GM21447 (cell line): ENCODE data around the gene KLHL40.

Source experiments
- ATAC-seq: cut with Tn5 transposase; IDR thresholded peaks from one replicate; pipeline ENCODE4 v1.9.1; 2021; ENCODE audit not compliant: unreplicated experiment

KLHL40 gene

DNA sequence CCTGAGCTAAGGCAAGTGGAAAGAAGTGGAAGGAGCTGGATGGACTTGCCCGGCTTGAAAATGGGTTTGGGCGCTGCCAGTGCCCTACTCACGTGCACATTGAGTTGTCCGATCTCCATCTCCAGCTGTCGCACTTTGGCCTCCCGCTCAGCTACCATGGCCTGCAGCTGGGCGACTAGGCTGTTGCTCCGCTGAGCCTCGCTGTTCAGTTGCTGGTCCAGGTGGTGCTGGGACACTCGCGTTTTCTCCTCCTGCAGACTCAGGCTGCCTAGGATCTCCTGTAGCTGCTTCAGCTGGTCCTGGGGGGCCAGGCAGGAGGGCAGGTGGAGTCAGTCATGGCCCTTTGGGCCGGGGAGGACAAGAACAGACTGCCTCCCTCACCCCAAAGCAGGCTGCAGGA, 50.3 kb downstream of the KLHL40 start:
- ATAC-seq = no peak

DNA sequence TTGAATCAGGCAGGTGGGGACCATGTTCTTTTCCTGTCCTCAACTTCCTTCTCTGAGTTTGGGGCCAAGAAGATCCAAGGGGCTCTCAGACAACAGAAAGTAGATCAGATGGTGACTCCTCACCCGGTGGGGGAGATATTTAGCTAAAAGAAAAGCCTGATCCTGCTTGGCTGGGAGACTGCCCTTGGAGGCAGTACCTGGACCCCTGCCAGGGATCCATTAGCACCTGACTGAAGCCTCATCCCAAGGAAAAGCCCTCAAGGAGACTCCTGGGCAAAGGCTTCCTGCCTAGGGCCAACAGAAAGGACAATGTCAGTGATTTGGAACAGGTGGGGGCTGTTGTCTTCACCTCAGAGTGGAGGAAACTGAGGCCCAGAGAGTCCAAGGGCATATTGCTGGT, 50.7 kb downstream of the KLHL40 start:
- no peak for ATAC-seq

DNA sequence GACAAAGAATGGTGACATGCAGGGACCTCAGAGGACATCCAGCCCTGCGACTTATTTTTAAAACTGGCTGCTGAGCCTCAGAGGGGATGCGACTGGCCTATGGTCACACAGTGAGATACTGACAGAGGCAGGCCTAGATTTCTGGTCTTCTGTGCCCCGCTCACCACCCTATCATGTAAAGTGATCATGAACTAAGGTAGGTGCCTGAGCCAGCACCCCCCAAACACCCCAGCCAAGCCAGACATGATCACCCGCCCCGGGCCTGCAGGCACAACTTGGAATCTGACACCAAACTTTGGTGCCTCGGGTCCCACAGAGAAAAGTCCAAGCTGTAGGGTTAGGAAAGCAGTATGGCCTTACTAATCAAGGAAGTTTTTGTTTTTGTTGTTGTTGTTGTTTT, 51.2 kb downstream of the KLHL40 start:
- no peak for ATAC-seq

DNA sequence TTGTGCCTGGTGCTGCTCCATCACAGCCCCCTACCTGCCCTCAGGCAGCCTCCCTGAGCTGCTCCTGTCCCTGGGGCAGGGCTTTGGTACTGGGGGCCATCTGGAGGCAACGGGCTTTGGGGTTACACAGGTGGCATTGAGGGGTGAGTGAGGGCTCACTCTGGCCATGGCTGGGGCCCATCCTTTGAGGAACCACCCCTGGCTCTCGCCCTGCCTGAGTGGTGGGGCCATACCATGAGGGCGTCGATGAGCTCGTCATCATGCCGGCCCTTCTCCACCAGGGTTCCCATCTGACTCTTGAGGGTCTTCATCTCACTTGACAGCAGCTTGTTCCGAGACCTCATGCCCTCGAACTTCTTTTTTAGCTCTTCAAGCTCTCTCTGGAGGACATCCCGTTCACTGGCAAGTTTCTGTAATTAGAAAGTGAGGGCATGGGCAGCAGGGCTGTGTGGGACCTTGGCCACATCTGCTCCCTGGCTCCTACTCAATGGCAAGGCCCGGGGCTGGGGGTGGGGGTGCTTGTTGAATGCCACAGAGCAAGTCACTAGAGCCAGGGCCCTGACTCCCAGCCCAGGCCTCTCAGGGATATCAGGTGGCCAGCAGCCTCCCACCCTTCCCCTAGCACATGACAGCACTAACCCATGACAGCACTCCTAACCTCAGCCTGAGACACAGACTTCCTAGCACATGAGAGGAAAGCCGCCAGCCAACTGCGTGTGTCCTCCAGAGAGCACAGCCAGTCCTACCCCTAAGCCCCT, 54.2 kb downstream of the KLHL40 start:
- no peak for ATAC-seq

DNA sequence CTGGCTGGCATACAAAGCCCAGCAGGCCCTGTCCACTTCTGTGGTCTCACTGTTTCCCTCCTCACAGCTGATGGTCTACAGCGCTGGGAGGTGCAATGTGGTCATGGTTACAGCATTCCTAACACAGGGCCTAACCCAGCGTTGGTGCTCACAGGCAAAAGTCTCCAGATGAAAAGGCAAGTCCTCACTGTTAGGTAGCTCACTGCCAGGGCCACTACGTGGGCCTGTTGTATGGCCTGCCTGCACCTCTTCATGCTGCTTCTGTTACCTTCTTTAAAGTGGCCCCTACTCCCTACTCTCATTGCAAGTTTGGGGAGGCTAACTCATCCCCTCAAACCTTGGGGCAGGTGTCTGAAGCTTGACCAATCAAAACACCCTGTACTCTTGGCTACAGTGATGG, 56.5 kb downstream of the KLHL40 start:
- ATAC-seq = no peak
